Endodermal cell (in vitro differentiated cells): ENCODE results near the gene TREH. TPM values are rescaled to one million over a fixed set of nuclear protein-coding genes. Genes with fewer than 3 reads are reported as not detected.
A peak's percentile ranks its signal among the peaks of the same experiment; 100 is the strongest.

Source experiments
- DNase-seq: peaks from one replicate; pipeline ENCODE4 v3.0.0-alpha.2; 2017
- H3K27ac ChIP-seq: 2 replicates; pipeline ENCODE4 v1.5.1; 2013; ENCODE audit warnings: mild to moderate bottlenecking, low read depth, low read length, moderate library complexity
- H3K27me3 ChIP-seq: 2 replicates; pipeline ENCODE4 v1.6.1; 2013; ENCODE audit warnings: mild to moderate bottlenecking, low read length, moderate library complexity; ENCODE audit not compliant: insufficient read depth, control insufficient read depth, poor library complexity, severe bottlenecking
- H3K36me3 ChIP-seq: 2 replicates; pipeline ENCODE4 v1.7.0; 2013; ENCODE audit warnings: mild to moderate bottlenecking, low read length, moderate library complexity; ENCODE audit not compliant: control insufficient read depth, insufficient read depth
- H3K4me1 ChIP-seq: one replicate; pipeline ENCODE4 v1.7.0; 2013; ENCODE audit warnings: low read length; ENCODE audit not compliant: control insufficient read depth, insufficient read depth
- H3K4me3 ChIP-seq: 2 replicates; pipeline ENCODE4 v1.5.1; 2013; ENCODE audit warnings: mild to moderate bottlenecking, low read length, moderate library complexity
- H3K9ac ChIP-seq: 2 replicates; pipeline ENCODE4 v1.6.1; 2013; ENCODE audit warnings: mild to moderate bottlenecking, low read length, moderate library complexity; ENCODE audit not compliant: poor library complexity, severe bottlenecking; ENCODE audit errors: extremely low read depth
- H3K9me3 ChIP-seq: 2 replicates; pipeline ENCODE4 v1.6.1; 2013; ENCODE audit warnings: mild to moderate bottlenecking, low read length, moderate library complexity; ENCODE audit not compliant: control insufficient read depth
- H3K27ac Mint-ChIP-seq: 2 replicates; pipeline ENCODE4 v1.8.0; 2020; ENCODE audit warnings: mixed read lengths
- H3K27me3 Mint-ChIP-seq: 2 replicates; pipeline ENCODE4 v1.8.0; 2021; ENCODE audit warnings: mild to moderate bottlenecking, mixed read lengths; ENCODE audit not compliant: insufficient read depth
- H3K36me3 Mint-ChIP-seq: 2 replicates; pipeline ENCODE4 v1.8.0; 2020; ENCODE audit warnings: low read depth, mixed read lengths
- H3K4me1 Mint-ChIP-seq: 2 replicates; pipeline ENCODE4 v1.8.0; 2020; ENCODE audit warnings: mixed read lengths
- H3K4me3 Mint-ChIP-seq: 2 replicates; pipeline ENCODE4 v1.8.0; 2020; ENCODE audit warnings: mild to moderate bottlenecking, moderate library complexity, mixed read lengths
- H3K9me3 Mint-ChIP-seq: 2 replicates; pipeline ENCODE4 v1.8.0; 2020; ENCODE audit warnings: mild to moderate bottlenecking, mixed read lengths
- CTCF ChIP-seq: fragments of 200-600 bp; sonication (generic); conservative IDR thresholded peaks from 2 replicates; pipeline ENCODE4 v1.5.0; 2021; ENCODE audit warnings: antibody characterized with exemption, mild to moderate bottlenecking
- WGBS, 2 experiments: methylation state at CpG; one replicate each; pipeline versions ENCODE4 v1.1.5 to v1.1.7; 2013; ENCODE audit warnings: missing lambda C conversion rate in 2 of 2, mixed read lengths in 1 of 2; ENCODE audit not compliant: insufficient coverage in 1 of 2, insufficient read length in 1 of 2; 5-methylcytosine and 5-hydroxymethylcytosine counted together
- total RNA-seq, 2 donors: library from RNA; stranded (reverse); fragmentation: NEBNext Ultra II Directional in 1 of 2; extraction: Animal tissue kit (Norgen Biotek cat#: 25700) in 1 of 2; gene quantifications; 2 replicates in 1 of 2; 3 replicates in 1 of 2; pipeline ENCODE4 v1.2.1, GENCODE V29; 2021

The TREH gene
- total RNA-seq, 2 donors from 2014 or later = not detected

- peak; percentile 98 for DNase-seq
- Mint-ChIP-seq H3K27ac (no peak overlapping the region), H3K27me3 (peaks cover 83% of the 10 kb centered on the region), H3K9me3 (no peaks in the 10 kb centered on the region), H3K4me3 (peak overlapping the region; percentile 42), H3K4me1 (peaks cover 43% of the 10 kb centered on the region), H3K36me3 (no peaks in the 10 kb centered on the region)
- Histone ChIP-seq H3K9me3 (no peaks in the 10 kb centered on the region), H3K4me1 (peaks cover 16% of the 10 kb centered on the region), H3K27me3 (peaks cover 84% of the 10 kb centered on the region), H3K27ac (no peak overlapping the region), H3K36me3 (no peaks in the 10 kb centered on the region), H3K4me3 (no peak overlapping the region), H3K9ac (no peak overlapping the region)
- TF ChIP-seq CTCF = peak; percentile 100
- 4 to 5% methylated on average over 39 to 54 of the region's 54 CpGs for WGBS, 2 experiments
These were observed 68.5 kb downstream of the TREH start for GRCh38 chr11:118610773-118611432.

- WGBS, 2 experiments = 4 to 7% methylated on average over 15 to 42 of the region's 42 CpGs
- DNase-seq = peak; percentile 81
- H3K9ac ChIP-seq = no peak overlapping the region
- no peak overlapping the region for H3K4me3 ChIP-seq
- no peaks in the 10 kb centered on the region for H3K36me3 ChIP-seq
- Mint-ChIP-seq H3K27ac (no peak overlapping the region), H3K4me3 (peak overlapping the region; percentile 42), H3K27me3 (peaks cover 87% of the 10 kb centered on the region), H3K4me1 (peaks cover 43% of the 10 kb centered on the region), H3K9me3 (no peaks in the 10 kb centered on the region), H3K36me3 (no peaks in the 10 kb centered on the region)
- H3K4me1 ChIP-seq = peaks cover 15% of the 10 kb centered on the region
- no peaks in the 10 kb centered on the region for H3K9me3 ChIP-seq
- H3K27ac ChIP-seq = no peak overlapping the region
- TF ChIP-seq CTCF = no peak
- peaks cover 90% of the 10 kb centered on the region for H3K27me3 ChIP-seq
These were observed 69.2 kb downstream of the TREH start for GRCh38 chr11:118610225-118610772.

GRCh38 chr11:118609380-118610224 is 69.8 kb downstream of the TREH start:
- DNase-seq = peak; percentile 73
- H3K9ac ChIP-seq = no peak overlapping the region
- Mint-ChIP-seq H3K36me3 (no peaks in the 10 kb centered on the region), H3K27ac (no peak overlapping the region), H3K9me3 (no peaks in the 10 kb centered on the region), H3K4me1 (peaks cover 40% of the 10 kb centered on the region), H3K27me3 (peaks cover 90% of the 10 kb centered on the region), H3K4me3 (peak overlapping the region; percentile 42)
- TF ChIP-seq CTCF = no peak
- H3K27ac ChIP-seq = no peak overlapping the region
- H3K4me1 ChIP-seq = peaks cover 18% of the 10 kb centered on the region
- H3K9me3 ChIP-seq = no peaks in the 10 kb centered on the region
- WGBS, 2 experiments = 7 to 19% methylated on average over 26 to 57 of the region's 57 CpGs
- H3K4me3 ChIP-seq = no peak overlapping the region
- peaks cover 94% of the 10 kb centered on the region for H3K27me3 ChIP-seq
- no peaks in the 10 kb centered on the region for H3K36me3 ChIP-seq
